Activated naive CD8-positive, alpha-beta T cell treated with anti-CD3 and anti-CD28 coated beads for 36 hours (primary cell): ENCODE data around the gene TAC4. TPM values are rescaled to one million over a fixed set of nuclear protein-coding genes. Genes with fewer than 3 reads are reported as not detected.
A peak's percentile ranks its signal among the peaks of the same experiment; 100 is the strongest.

Experiments used
- DNase-seq: peaks from one replicate; pipeline ENCODE4 v3.0.0; 2021
- H3K27ac Mint-ChIP-seq: one replicate; pipeline ENCODE4 v1.8.0; 2022; ENCODE audit warnings: mild to moderate bottlenecking, moderate library complexity, mixed read lengths
- H3K27me3 Mint-ChIP-seq: one replicate; pipeline ENCODE4 v1.8.0; 2022; ENCODE audit warnings: mild to moderate bottlenecking, mixed read lengths
- H3K36me3 Mint-ChIP-seq: one replicate; pipeline ENCODE4 v1.8.0; 2021; ENCODE audit warnings: mild to moderate bottlenecking, mixed read lengths
- H3K4me1 Mint-ChIP-seq: one replicate; pipeline ENCODE4 v1.8.0; 2021; ENCODE audit warnings: mixed read lengths
- H3K4me3 Mint-ChIP-seq: one replicate; pipeline ENCODE4 v1.8.0; 2022; ENCODE audit warnings: mild to moderate bottlenecking, moderate library complexity, mixed read lengths
- H3K9me3 Mint-ChIP-seq: one replicate; pipeline ENCODE4 v1.8.0; 2022; ENCODE audit warnings: mixed read lengths
- total RNA-seq, 2 experiments: library from RNA; stranded (reverse); gene quantifications; one replicate each; pipeline ENCODE4 v1.2.3, GENCODE V29; 2021

The TAC4 gene
- total RNA-seq, 2 experiments from 2014 or later, result not detected

DNA sequence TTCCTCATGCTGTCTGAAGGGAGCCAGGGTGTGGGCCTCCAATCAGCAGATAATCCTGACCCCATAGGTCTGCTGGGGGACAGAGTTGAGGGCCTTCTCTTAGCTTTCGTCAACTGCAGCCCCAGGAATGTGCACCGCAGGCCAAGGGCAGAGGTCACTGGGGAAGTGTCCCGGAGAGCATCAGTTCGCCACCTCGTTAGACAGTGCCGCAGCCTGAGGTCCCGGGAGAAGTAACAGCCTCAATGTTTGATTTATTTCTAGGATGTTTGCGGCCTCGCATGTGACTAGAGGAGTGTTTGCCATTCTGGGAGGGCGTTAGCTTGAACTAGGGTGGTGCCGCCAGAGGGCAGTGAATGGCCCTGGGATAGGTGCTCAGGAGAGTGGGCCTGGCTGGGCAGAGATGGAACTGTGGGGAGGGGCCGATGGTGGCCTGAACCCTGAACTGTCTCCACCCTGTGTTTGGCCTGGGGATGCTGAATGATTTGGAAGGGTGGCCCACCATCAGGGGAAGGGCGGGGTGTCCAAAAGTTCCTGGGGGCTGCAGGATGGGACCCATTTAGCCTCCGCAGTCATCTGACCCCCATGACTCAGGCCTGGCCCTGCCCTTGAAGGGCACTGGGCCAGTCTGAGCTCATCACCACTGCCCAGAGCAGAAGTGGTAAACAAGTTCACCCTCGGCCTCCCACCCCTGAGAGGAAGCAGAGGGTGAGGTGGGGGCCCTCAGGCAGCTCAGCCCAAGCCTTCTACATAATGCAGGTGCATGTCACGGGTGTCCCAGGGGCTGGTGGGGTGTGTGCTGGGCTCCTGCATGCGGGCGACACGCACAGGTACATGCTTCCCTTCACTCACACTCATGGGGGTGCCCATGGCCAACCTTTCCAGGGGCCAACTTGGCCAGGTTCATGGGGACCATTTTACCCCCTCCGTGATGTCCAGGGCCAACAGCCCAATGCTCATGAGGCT is 12.4 kb upstream of the TAC4 start:
- DNase-seq, result no peak
- Mint-ChIP-seq H3K4me3 (no peak overlapping the region), H3K36me3 (no peaks in the 10 kb centered on the region), H3K9me3 (no peaks in the 10 kb centered on the region), H3K27ac (no peak overlapping the region), H3K4me1 (peaks cover 2% of the 10 kb centered on the region), H3K27me3 (peaks cover 3% of the 10 kb centered on the region)

DNA sequence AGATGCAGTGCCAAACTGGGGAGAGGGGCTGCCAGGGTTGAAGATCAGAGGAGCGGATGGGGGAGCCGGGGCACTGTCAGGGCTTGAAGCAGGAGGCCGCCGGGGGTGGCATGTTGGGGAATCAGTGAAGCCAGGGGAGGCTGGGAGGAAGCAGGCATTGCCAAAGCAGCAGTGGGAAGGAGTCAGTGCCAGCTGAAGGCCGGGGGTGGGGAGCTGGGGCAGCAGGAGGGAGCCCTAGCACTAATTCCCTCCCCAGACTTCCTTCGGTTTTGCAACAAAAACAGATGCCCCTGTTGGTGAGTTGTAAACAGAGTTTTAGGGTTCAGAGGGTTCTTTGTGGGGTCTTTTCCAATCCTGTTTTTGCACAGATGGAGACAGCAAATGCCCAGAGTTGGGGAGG is 10.9 kb upstream of the TAC4 start:
- H3K4me3 Mint-ChIP-seq, result no peak overlapping the region
- peaks cover 3% of the 10 kb centered on the region for H3K27me3 Mint-ChIP-seq
- peaks cover 2% of the 10 kb centered on the region for H3K4me1 Mint-ChIP-seq
- no peaks in the 10 kb centered on the region for H3K36me3 Mint-ChIP-seq
- H3K27ac Mint-ChIP-seq, result no peak overlapping the region
- no peaks in the 10 kb centered on the region for H3K9me3 Mint-ChIP-seq
- DNase-seq, result no peak

DNA sequence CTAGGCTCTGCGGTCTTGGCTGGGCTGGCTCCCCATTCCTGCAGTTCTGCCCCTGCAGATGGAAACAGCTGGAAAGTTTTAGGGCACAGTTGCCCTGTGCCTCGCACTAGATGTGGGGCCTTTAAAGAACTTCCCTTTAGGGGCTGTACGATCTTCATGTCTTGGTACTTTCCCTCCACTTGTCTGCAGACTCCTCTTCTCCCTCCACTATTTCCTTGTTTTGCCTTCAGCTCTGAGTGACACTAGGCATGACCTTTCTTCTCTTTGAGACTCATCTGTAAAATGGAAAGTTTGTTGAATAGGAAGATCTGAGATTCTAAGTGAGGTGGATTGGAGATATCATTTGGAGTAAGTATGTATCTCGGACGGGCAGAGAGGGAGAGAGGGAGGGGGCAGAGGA is 6.3 kb upstream of the TAC4 start:
- H3K4me3 Mint-ChIP-seq, result no peak overlapping the region
- H3K4me1 Mint-ChIP-seq, result peaks cover 12% of the 10 kb centered on the region
- DNase-seq, result no peak
- no peaks in the 10 kb centered on the region for H3K9me3 Mint-ChIP-seq
- no peaks in the 10 kb centered on the region for H3K27me3 Mint-ChIP-seq
- H3K27ac Mint-ChIP-seq, result no peak overlapping the region
- H3K36me3 Mint-ChIP-seq, result no peaks in the 10 kb centered on the region

DNA sequence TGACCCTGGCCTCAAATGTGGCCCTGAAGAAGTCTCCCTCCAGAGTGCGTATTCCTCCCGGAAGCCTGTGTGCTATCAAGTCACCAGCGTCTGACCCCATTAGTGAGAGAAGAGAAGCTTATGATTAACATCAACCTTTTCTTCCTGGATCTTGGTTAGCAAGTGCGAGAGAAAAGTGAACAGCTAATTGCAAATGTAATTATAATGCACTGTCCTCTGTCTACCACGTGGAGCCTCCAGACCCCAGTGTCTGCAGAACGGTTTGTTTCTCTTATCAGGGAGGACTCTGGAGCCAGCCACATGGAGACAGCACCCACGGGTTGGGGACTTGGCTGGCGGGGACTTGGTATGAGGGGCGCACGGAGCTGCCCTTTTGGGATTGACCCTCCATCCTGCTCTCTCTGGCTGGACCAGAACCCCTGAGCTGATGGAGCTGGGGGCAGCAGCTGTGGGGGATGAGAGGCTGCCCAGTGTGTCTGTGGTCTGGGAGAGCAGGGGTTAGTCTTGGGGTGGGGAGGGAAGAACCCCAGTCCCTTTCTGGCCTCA is 5.7 kb upstream of the TAC4 start:
- no peaks in the 10 kb centered on the region for H3K36me3 Mint-ChIP-seq
- no peaks in the 10 kb centered on the region for H3K9me3 Mint-ChIP-seq
- H3K4me1 Mint-ChIP-seq, result peaks cover 12% of the 10 kb centered on the region
- no peak overlapping the region for H3K4me3 Mint-ChIP-seq
- DNase-seq, result no peak
- H3K27ac Mint-ChIP-seq, result no peak overlapping the region
- H3K27me3 Mint-ChIP-seq, result no peaks in the 10 kb centered on the region

DNA sequence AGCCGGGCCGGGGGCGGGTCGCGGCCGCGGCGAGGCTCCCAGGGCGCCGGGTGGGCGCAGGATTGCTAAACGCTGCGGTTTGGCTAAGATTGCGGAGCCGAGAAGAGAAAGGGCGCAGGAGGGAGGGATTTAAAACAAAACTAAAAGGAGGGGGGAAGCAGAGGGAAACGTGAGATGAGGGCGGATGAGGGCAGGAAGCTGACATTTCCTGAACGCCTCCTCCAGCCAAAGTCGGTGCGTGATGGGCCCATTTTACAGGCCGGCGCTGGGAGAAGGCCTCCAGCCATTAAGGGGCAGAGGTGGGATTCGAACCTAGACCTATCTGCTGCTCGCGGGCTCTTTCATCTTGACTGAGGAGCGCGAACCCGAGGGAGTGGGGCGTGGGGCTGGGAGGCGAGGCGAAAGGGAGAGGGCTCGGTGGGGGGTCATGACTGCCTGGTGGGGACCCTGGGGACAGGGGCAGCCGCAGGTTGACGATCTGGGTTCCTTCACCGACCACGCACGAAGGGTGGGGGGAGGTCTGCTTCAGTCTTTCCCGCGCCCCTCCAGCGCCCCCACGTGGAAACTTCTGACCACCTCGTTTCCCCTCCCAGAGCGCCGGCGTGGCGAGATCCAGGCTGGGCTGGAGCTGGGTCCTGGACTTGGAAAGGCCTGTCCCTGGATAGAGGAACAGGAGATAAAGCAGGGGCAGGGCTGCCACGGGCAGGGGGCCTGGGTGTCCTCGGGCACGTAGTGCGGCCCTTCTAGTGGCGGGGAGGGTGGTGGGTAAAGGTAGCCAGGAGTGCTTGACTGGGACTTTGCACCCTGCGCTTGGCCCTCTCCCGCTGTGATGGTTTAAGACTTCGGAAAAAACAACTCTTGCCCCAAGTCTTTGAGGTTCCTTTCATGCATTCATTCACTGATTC is 3.8 kb upstream of the TAC4 start:
- H3K9me3 Mint-ChIP-seq, result no peaks in the 10 kb centered on the region
- H3K4me3 Mint-ChIP-seq, result peak overlapping the region; percentile 77
- H3K36me3 Mint-ChIP-seq, result no peaks in the 10 kb centered on the region
- H3K27ac Mint-ChIP-seq, result peak overlapping the region; percentile 78
- DNase-seq, result peak; percentile 68
- H3K4me1 Mint-ChIP-seq, result peaks cover 12% of the 10 kb centered on the region
- H3K27me3 Mint-ChIP-seq, result no peaks in the 10 kb centered on the region

DNA sequence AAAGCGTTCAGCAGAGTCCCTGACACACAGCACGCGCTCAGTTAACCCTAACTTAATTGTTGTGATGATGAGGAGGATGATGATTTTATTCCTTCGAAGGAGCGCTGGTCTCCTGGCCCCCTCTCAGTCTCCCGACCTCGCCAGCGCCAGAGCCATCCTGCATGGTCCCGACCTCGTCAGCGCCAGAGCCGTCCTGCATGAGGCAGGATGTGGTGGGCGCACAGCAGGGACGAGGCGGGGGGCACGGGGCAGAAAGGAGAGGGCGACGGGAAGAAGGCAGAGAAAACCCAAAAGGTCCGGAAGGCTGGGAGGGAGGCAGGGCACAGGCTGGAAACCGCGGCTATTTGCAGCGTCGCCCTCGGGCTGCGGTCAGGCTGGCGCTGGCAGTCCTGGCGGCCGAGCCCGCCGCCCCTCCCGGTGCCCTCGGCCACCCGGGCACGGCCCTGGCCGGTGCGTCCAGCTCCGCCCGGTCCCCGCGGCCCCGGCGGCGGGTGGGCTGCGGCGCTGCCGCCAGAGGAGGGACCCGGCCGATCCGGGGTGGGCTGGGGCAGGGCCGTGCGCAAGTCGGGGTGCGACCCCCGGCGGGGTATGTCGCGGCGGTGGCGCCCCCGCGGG is 3.0 kb upstream of the TAC4 start:
- DNase-seq, result peak; percentile 14
- Mint-ChIP-seq H3K4me1 (peaks cover 12% of the 10 kb centered on the region), H3K9me3 (no peaks in the 10 kb centered on the region), H3K36me3 (no peaks in the 10 kb centered on the region), H3K27me3 (no peaks in the 10 kb centered on the region), H3K4me3 (peak overlapping the region; percentile 80), H3K27ac (peak overlapping the region; percentile 76)

DNA sequence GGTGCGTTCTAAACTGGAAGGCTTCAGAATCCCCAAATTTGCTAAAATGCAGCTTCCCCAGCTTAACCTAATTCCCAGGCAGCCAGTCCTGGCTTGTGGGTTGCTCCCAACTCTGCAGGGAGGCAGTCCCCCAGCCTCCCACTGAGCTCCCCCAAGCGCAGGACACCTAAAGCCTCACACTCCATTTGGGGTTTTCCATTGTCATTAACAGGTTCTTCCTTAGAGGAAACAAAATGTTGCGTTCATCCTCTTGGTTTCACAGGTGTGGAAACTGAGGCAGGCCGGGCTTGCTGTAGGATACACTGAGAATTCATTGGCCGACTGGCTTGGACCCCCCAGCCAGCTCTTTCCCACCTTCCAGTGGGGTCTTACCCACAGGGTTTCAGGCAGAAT is 2.3 kb upstream of the TAC4 start:
- Mint-ChIP-seq H3K4me3 (peak overlapping the region; percentile 80), H3K4me1 (peaks cover 12% of the 10 kb centered on the region), H3K27me3 (no peaks in the 10 kb centered on the region), H3K27ac (no peak overlapping the region), H3K36me3 (no peaks in the 10 kb centered on the region), H3K9me3 (no peaks in the 10 kb centered on the region)
- DNase-seq, result no peak

DNA sequence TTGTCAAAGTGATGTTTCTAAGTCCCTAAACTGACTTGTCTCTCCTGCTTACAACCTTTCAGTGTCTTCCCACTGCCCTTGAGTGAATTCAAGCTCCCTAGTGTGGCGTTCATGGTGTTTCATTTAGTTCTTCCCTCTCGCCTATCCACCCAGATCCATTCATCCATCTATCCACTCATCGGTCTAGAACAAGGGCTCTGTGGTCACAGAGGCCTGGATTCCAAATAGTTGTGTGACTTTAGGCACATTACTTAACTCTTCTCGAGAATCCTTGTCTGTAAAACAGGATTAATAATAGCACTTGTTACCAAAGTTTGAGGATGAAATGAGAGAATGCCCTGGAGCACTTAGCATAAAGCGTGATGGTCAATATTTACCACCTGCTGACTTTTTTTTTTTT is 870 bp upstream of the TAC4 start:
- Mint-ChIP-seq H3K4me3 (no peak overlapping the region), H3K36me3 (no peaks in the 10 kb centered on the region), H3K27me3 (no peaks in the 10 kb centered on the region), H3K9me3 (no peaks in the 10 kb centered on the region), H3K4me1 (peaks cover 16% of the 10 kb centered on the region), H3K27ac (no peak overlapping the region)
- DNase-seq, result no peak

DNA sequence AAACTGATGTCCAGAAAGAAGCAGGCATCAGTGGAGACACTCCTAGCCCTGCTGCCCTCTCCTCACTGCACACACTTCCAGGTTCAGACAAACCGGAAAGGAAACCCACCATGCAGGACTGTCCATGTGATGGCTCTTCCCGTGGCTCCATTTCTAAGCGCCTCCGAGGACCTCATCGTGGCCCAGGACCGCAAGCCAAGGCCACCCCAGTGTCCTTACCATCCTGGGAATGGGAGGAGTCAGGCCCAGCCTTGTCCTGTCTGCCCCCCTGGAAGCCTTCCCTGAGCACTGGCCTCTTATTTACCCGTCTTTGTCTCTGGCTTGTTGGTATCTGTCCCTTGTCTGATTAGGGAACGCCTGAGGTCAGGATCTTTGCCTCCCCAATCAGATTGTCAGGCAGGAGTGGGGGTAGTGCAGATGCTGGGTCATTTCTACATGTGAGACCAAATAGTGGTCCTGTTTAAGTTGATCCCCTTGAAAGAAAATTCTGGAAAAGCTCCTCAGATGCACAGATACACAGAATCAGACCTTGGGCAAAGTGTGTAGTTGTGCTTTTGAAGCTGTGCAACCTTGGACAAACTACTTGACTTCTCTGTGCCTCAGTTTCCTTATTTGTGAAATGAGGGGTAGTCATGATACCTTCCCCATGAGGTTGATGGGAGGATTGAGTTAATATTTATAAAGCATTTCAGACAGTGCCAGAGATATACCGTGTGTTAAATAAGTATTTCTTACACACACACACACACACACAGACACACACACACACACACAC is 744 bp downstream of the TAC4 start:
- no peak for DNase-seq
- no peak overlapping the region for H3K4me3 Mint-ChIP-seq
- H3K36me3 Mint-ChIP-seq, result no peaks in the 10 kb centered on the region
- no peaks in the 10 kb centered on the region for H3K9me3 Mint-ChIP-seq
- no peaks in the 10 kb centered on the region for H3K27me3 Mint-ChIP-seq
- H3K4me1 Mint-ChIP-seq, result peaks cover 15% of the 10 kb centered on the region
- no peak overlapping the region for H3K27ac Mint-ChIP-seq

DNA sequence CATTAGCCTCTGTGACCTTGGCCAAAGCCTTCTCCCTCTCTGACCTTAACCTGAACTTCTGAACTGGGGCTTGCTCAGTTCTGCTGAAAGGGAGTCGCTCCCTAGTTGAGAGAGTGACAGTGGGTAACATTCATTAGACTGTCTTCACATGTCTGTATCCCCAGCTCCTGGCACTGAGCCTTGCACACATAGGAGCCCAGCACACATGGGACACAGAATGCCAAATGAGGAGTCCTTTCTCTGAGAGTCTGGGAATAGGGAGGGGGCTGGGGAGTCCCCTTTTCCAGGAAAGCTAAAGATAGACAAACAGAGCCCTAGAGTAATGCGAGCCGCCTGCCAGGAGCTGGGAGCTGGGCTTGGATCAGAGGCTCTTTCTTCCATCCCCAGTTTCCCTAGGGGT is 2.5 kb downstream of the TAC4 start:
- no peak overlapping the region for H3K4me3 Mint-ChIP-seq
- DNase-seq, result no peak
- no peaks in the 10 kb centered on the region for H3K36me3 Mint-ChIP-seq
- no peaks in the 10 kb centered on the region for H3K9me3 Mint-ChIP-seq
- no peaks in the 10 kb centered on the region for H3K27me3 Mint-ChIP-seq
- H3K27ac Mint-ChIP-seq, result no peak overlapping the region
- peaks cover 4% of the 10 kb centered on the region for H3K4me1 Mint-ChIP-seq

DNA sequence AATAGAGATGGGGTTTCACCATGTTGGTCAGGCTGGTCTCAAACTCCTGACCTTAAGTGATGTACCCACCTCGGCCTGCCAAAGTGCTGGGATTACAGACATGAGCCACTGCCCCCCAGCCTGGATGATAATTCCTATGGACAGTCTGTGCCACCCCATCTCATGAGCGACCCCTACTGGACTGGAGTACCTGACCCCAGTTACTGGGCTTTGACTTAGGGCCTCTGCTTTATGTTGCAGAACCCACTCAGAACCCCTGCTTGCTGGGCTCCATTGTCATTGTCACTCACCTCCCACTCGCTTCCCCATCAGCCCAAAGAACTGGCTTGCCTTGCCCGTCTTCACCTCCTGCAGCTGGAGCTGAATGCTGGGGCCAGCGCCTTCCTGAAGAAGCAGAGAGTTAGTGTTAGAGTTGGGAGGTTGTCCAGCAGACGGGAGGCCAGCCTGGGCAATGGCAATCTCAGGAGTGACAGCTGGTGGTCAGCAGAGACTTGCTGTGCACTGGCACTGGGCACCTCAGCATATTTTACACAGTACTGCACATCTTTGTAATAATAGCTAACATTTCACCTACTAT is 4.0 kb downstream of the TAC4 start:
- no peaks in the 10 kb centered on the region for H3K27me3 Mint-ChIP-seq
- no peaks in the 10 kb centered on the region for H3K36me3 Mint-ChIP-seq
- no peak overlapping the region for H3K27ac Mint-ChIP-seq
- H3K4me1 Mint-ChIP-seq, result peaks cover 4% of the 10 kb centered on the region
- H3K9me3 Mint-ChIP-seq, result no peaks in the 10 kb centered on the region
- H3K4me3 Mint-ChIP-seq, result no peak overlapping the region
- DNase-seq, result no peak

DNA sequence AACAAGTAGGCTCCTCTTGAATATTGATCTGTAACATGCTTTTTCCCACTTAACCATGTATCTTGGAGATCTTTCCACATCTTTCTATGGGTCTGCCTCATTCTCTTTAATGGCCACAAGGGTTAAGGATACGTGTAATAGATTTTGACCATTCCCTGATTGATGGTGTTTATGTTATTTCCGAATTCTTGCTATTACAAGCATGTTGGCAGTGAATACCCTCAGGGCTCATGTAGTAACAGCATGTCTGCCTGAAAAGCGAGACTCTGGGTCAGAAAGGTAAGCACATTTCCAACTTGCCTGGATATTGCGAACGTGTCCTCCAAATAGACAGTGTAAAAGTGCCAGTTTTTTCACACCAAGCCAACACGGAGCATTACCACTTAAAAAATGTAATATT is 5.0 kb downstream of the TAC4 start:
- H3K36me3 Mint-ChIP-seq, result no peaks in the 10 kb centered on the region
- no peak overlapping the region for H3K27ac Mint-ChIP-seq
- no peak overlapping the region for H3K4me3 Mint-ChIP-seq
- H3K9me3 Mint-ChIP-seq, result no peaks in the 10 kb centered on the region
- no peak for DNase-seq
- H3K27me3 Mint-ChIP-seq, result no peaks in the 10 kb centered on the region
- H3K4me1 Mint-ChIP-seq, result peaks cover 4% of the 10 kb centered on the region

DNA sequence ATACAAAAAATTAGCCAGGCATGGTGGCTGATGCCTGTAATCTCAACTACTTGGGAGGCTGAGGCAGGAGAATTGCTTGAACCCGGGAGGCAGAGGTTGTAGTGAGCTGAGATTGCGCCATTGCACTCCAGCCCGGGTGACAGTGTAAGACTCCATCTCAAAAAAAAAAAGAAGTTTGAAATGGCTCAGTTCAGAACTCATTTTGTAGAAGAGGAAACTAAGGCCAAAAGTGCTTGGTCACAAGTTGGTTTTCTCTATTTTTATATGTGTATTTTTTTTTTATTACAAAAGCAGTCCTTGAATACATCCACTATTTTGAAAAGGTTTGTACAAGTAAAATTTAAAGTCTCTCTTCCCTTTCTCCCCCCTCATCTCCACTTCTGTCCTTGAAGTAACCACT is 5.5 kb downstream of the TAC4 start:
- no peaks in the 10 kb centered on the region for H3K36me3 Mint-ChIP-seq
- no peak for DNase-seq
- H3K27ac Mint-ChIP-seq, result no peak overlapping the region
- H3K9me3 Mint-ChIP-seq, result no peaks in the 10 kb centered on the region
- peaks cover 4% of the 10 kb centered on the region for H3K4me1 Mint-ChIP-seq
- no peak overlapping the region for H3K4me3 Mint-ChIP-seq
- H3K27me3 Mint-ChIP-seq, result no peaks in the 10 kb centered on the region

DNA sequence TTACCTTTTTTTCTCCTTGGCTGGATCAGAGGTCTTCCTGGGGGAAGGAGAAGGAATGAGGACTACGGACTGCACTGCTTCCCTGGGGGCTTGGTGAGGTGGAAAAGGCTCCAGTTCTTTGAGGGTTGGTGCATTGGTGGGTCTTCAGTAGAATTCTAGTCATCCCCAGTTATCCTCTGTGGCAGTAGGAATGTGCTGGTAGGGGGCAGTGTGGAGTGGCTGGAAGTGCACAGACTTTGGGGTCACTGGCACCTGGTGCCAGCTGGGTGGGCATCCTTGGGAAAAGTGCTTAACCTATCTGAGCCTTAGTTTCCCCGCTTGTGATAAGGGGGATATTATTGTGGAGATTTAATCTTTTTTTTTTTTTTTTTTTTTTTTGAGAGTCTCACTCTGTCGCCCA is 6.3 kb downstream of the TAC4 start:
- no peak overlapping the region for H3K4me3 Mint-ChIP-seq
- no peaks in the 10 kb centered on the region for H3K36me3 Mint-ChIP-seq
- no peaks in the 10 kb centered on the region for H3K9me3 Mint-ChIP-seq
- no peak overlapping the region for H3K27ac Mint-ChIP-seq
- DNase-seq, result no peak
- peaks cover 4% of the 10 kb centered on the region for H3K4me1 Mint-ChIP-seq
- no peaks in the 10 kb centered on the region for H3K27me3 Mint-ChIP-seq
